DOHH2 (cell line): ENCODE data around the gene CLDN22.

ENCODE experiments used
- CTCF ChIP-seq: fragments of 200-600 bp; sonication (generic); IDR thresholded peaks from one replicate; pipeline ENCODE4 v1.5.1; 2014; ENCODE audit warnings: antibody characterized with exemption, mild to moderate bottlenecking, low read depth, low read length; ENCODE audit not compliant: poor library complexity, severe bottlenecking
- EZH2phosphoT487 ChIP-seq: fragments of 200-600 bp; sonication (generic); IDR thresholded peaks from 2 replicates; pipeline ENCODE4 v1.6.1; 2017; ENCODE audit warnings: borderline replicate concordance, mild to moderate bottlenecking, antibody characterized with exemption, low read length, moderate library complexity, mixed read lengths

GRCh38 chr4:183335369-183335940 is 15.4 kb upstream of the CLDN22 start:
- TF ChIP-seq CTCF (no peak), EZH2phosphoT487 (no peak)
